ENCODE measurements around the gene FAM180B. TPM values are rescaled to one million over a fixed set of nuclear protein-coding genes. Genes with fewer than 3 reads are reported as not detected.
"Not testable (repeated sequence)": the region's sequence is repeated elsewhere in the genome, so short reads cannot be mapped to it uniquely, and the experiment has no call there.

Gene FAM180B
- total RNA-seq, 2 donors from 2014 or later: not detected

- Mint-ChIP-seq H3K9me3 (no peaks in the 10 kb centered on the region), H3K27ac (no peak overlapping the region), H3K36me3 (ENCODE audit: low read depth) (no peaks in the 10 kb centered on the region), H3K4me1 (peaks cover 5% of the 10 kb centered on the region), H3K4me3 (no peak overlapping the region), H3K27me3 (no peaks in the 10 kb centered on the region)
- ATAC-seq (replicated peaks): no peak
Observed at GRCh38 chr11:47558695-47559094, 27.8 kb upstream of the FAM180B start.

- no peak for ATAC-seq (replicated peaks)
Observed at GRCh38 chr11:47560426-47560825, 26.1 kb upstream of the FAM180B start.

GRCh38 chr11:47562393-47562792 is 24.1 kb upstream of the FAM180B start:
- not testable (repeated sequence) for H3K9me3 Mint-ChIP-seq; H3K4me1 Mint-ChIP-seq; H3K4me3 Mint-ChIP-seq; H3K36me3 Mint-ChIP-seq (ENCODE audit: low read depth); H3K27ac Mint-ChIP-seq; ATAC-seq (replicated peaks); H3K27me3 Mint-ChIP-seq

More at GRCh38 chr11:47560426-47560825, 26.1 kb upstream of the FAM180B start:
- Mint-ChIP-seq H3K4me1 (peaks cover 5% of the 10 kb centered on the region), H3K9me3 (no peaks in the 10 kb centered on the region), H3K27ac (no peak overlapping the region), H3K4me3 (no peak overlapping the region), H3K27me3 (no peaks in the 10 kb centered on the region), H3K36me3 (ENCODE audit: low read depth) (no peaks in the 10 kb centered on the region)

GRCh38 chr11:47564366-47564765 is 22.1 kb upstream of the FAM180B start:
- not testable (repeated sequence) for H3K4me1 Mint-ChIP-seq; H3K9me3 Mint-ChIP-seq; ATAC-seq (replicated peaks); H3K27me3 Mint-ChIP-seq; H3K36me3 Mint-ChIP-seq (ENCODE audit: low read depth)
- H3K4me3 Mint-ChIP-seq: peak overlapping the region; percentile 83
- H3K27ac Mint-ChIP-seq: peak overlapping the region; percentile 70

- ATAC-seq (replicated peaks): no peak
- Mint-ChIP-seq H3K27ac (peak overlapping the region; percentile 70), H3K36me3 (ENCODE audit: low read depth) (peaks cover 7% of the 10 kb centered on the region), H3K9me3 (no peaks in the 10 kb centered on the region), H3K27me3 (no peaks in the 10 kb centered on the region), H3K4me1 (peaks cover 5% of the 10 kb centered on the region), H3K4me3 (peak overlapping the region; percentile 83)
Observed at GRCh38 chr11:47564933-47565339, 21.5 kb upstream of the FAM180B start.

- Mint-ChIP-seq H3K27ac (peak within 1 kb of the TSS; percentile 82), H3K9me3 (no peaks in the 10 kb centered on the region), H3K4me3 (peak within 1 kb of the TSS; percentile 83), H3K27me3 (no peaks in the 10 kb centered on the region), H3K4me1 (peaks cover 5% of the 10 kb centered on the region), H3K36me3 (ENCODE audit: low read depth) (peaks cover 13% of the 10 kb centered on the region)
- ATAC-seq (replicated peaks): peak; percentile 91
Observed at GRCh38 chr11:47565340-47566148, 20.9 kb upstream of the FAM180B start, which contains the start of gene PTPMT1. PTPMT1 (plus strand) TSS chr11:47565599; CDS start chr11:47565623, 24 bp downstream.

GRCh38 chr11:47566149-47566698 is 20.3 kb upstream of the FAM180B start:
- H3K4me1 Mint-ChIP-seq: peaks cover 5% of the 10 kb centered on the region
- H3K27me3 Mint-ChIP-seq: no peaks in the 10 kb centered on the region
- ATAC-seq (replicated peaks): peak; percentile 30
- H3K4me3 Mint-ChIP-seq: peak overlapping the region; percentile 83
- no peaks in the 10 kb centered on the region for H3K9me3 Mint-ChIP-seq
- peaks cover 20% of the 10 kb centered on the region for H3K36me3 Mint-ChIP-seq (ENCODE audit: low read depth)
- peak overlapping the region; percentile 82 for H3K27ac Mint-ChIP-seq

GRCh38 chr11:47569646-47570045 is 16.8 kb upstream of the FAM180B start:
- H3K4me3 Mint-ChIP-seq: no peak overlapping the region
- no peak for ATAC-seq (replicated peaks)
- H3K27ac Mint-ChIP-seq: no peak overlapping the region
- H3K27me3 Mint-ChIP-seq: no peaks in the 10 kb centered on the region
- peaks cover 5% of the 10 kb centered on the region for H3K4me1 Mint-ChIP-seq
- H3K36me3 Mint-ChIP-seq (ENCODE audit: low read depth): peaks cover 54% of the 10 kb centered on the region
- no peaks in the 10 kb centered on the region for H3K9me3 Mint-ChIP-seq

- H3K9me3 Mint-ChIP-seq: no peaks in the 10 kb centered on the region
- ATAC-seq (replicated peaks): no peak
- no peaks in the 10 kb centered on the region for H3K27me3 Mint-ChIP-seq
- H3K27ac Mint-ChIP-seq: no peak overlapping the region
- no peak overlapping the region for H3K4me3 Mint-ChIP-seq
- peaks cover 66% of the 10 kb centered on the region for H3K36me3 Mint-ChIP-seq (ENCODE audit: low read depth)
- peaks cover 5% of the 10 kb centered on the region for H3K4me1 Mint-ChIP-seq
Observed at GRCh38 chr11:47570651-47571356, 15.7 kb upstream of the FAM180B start.

- ATAC-seq (replicated peaks): no peak
- Mint-ChIP-seq H3K4me3 (no peak overlapping the region), H3K27ac (no peak overlapping the region), H3K4me1 (peaks cover 5% of the 10 kb centered on the region), H3K9me3 (no peaks in the 10 kb centered on the region), H3K27me3 (no peaks in the 10 kb centered on the region), H3K36me3 (ENCODE audit: low read depth) (peaks cover 71% of the 10 kb centered on the region)
Observed at GRCh38 chr11:47571357-47571729, 15.1 kb upstream of the FAM180B start.

- no peak for ATAC-seq (replicated peaks)
- Mint-ChIP-seq H3K27ac (no peak overlapping the region), H3K27me3 (no peaks in the 10 kb centered on the region), H3K4me3 (no peak overlapping the region), H3K4me1 (peaks cover 5% of the 10 kb centered on the region), H3K9me3 (no peaks in the 10 kb centered on the region), H3K36me3 (ENCODE audit: low read depth) (peaks cover 77% of the 10 kb centered on the region)
Observed at GRCh38 chr11:47571895-47572294, 14.6 kb upstream of the FAM180B start.

GRCh38 chr11:47572715-47573255 is 13.7 kb upstream of the FAM180B start:
- peaks cover 7% of the 10 kb centered on the region for H3K4me1 Mint-ChIP-seq
- no peaks in the 10 kb centered on the region for H3K9me3 Mint-ChIP-seq
- H3K27ac Mint-ChIP-seq: no peak overlapping the region
- peaks cover 86% of the 10 kb centered on the region for H3K36me3 Mint-ChIP-seq (ENCODE audit: low read depth)
- H3K4me3 Mint-ChIP-seq: no peak overlapping the region
- H3K27me3 Mint-ChIP-seq: no peaks in the 10 kb centered on the region
- no peak for ATAC-seq (replicated peaks)

GRCh38 chr11:47573321-47573720 is 13.2 kb upstream of the FAM180B start:
- Mint-ChIP-seq H3K9me3 (no peaks in the 10 kb centered on the region), H3K4me1 (peaks cover 9% of the 10 kb centered on the region), H3K27me3 (no peaks in the 10 kb centered on the region), H3K27ac (no peak overlapping the region), H3K4me3 (no peak overlapping the region), H3K36me3 (ENCODE audit: low read depth) (peaks cover 91% of the 10 kb centered on the region)
- no peak for ATAC-seq (replicated peaks)

GRCh38 chr11:47577460-47578041 is 8.9 kb upstream of the FAM180B start:
- Mint-ChIP-seq H3K4me1 (peaks cover 15% of the 10 kb centered on the region), H3K27ac (peak overlapping the region; percentile 100), H3K27me3 (no peaks in the 10 kb centered on the region), H3K36me3 (ENCODE audit: low read depth) (peaks cover 100% of the 10 kb centered on the region), H3K4me3 (peak overlapping the region; percentile 100), H3K9me3 (no peaks in the 10 kb centered on the region)
- no peak for ATAC-seq (replicated peaks)
